ENCODE data around the gene NCKAP5. TPM values are rescaled to one million over a fixed set of nuclear protein-coding genes. Genes with fewer than 3 reads are reported as not detected.

The NCKAP5 gene
- total and polyA plus RNA-seq, 2 of the 13 experiments (the other 11 are each of a cell fraction or from before 2014, with no cell fraction given) = 0.01 TPM; not detected in 1

GRCh38 chr2:133513893-133514292 lies 54.4 kb downstream of the NCKAP5 start (continued):
- TF ChIP-seq MTF1 (CRISPR knock-in tag; IDR thresholded peaks at IDR 0.05) (no peak), ZC3H4 (CRISPR knock-in tag; IDR thresholded peaks at IDR 0.05; ENCODE audit: borderline replicate concordance) (no peak), ZBTB40 (IDR thresholded peaks at IDR 0.05) (no peak), ZBTB40 (CRISPR knock-in tag; IDR thresholded peaks at IDR 0.05) (no peak)

- intact Hi-C loops (cut with micrococcal nuclease; ENCODE audit: unreplicated experiment) = no loop called here
- Histone ChIP-seq H3K27ac (ENCODE audit: extremely low read length, insufficient read depth, low read length) (no peak overlapping the region), H3K27me3 (ENCODE audit: control insufficient read depth in 1 of 2, insufficient read depth in 2 of 2, low read length in 2 of 2) (no peaks in the 10 kb centered on the region), H3K4me1 (ENCODE audit: insufficient read depth, low read length) (no peaks in the 10 kb centered on the region), H2AFZ (ENCODE audit: low read length) (no peak overlapping the region), H4K20me1 (ENCODE audit: insufficient read depth, low read length) (no peaks in the 10 kb centered on the region), H3K79me2 (ENCODE audit: insufficient read depth, low read length) (no peaks in the 10 kb centered on the region), H3K4me3 (replicated peaks in 1 of 3; ENCODE audit: insufficient read depth in 1 of 3, low read depth in 2 of 3, low read length in 3 of 3) (no peak overlapping the region), H3K9me3 (ENCODE audit: low read length) (no peaks in the 10 kb centered on the region), H3K9ac (ENCODE audit: insufficient read depth, low read depth, low read length) (no peak overlapping the region), H3K36me3 (replicated peaks in 1 of 2; ENCODE audit: control insufficient read depth in 1 of 2, insufficient read depth in 2 of 2, low read length in 2 of 2) (no peaks in the 10 kb centered on the region), H3K4me2 (ENCODE audit: low read depth, low read length) (no peak overlapping the region)
- no TSS peak for BruUV-seq (replicated peaks)
- WGBS (ENCODE audit: low lambda C conversion rate) = 65% methylated on average over 4 of the region's 4 CpGs
- DNase-seq (ENCODE audit: low spot score) = no peak
- ChIA-PET POLR2A (no interaction called here), CTCF (ENCODE audit: low intra/inter-chr PET ratio, low total read pairs) (no interaction called here)
- FAIRE-seq = no peak
- no peak for ATAC-seq
- in situ Hi-C loops (cut with HindIII; ENCODE audit: extremely low pct_ligation_motif_present, low pct_unique_long_range_greater_than_20kb) = no loop called here
- no peak for TF ChIP-seq BCLAF1 (IDR thresholded peaks at IDR 0.05)
- TF ChIP-seq MYC (CRISPR knock-in tag; IDR thresholded peaks at IDR 0.05; ENCODE audit: borderline replicate concordance) = no peak
- no peak for TF ChIP-seq ZBTB1 (CRISPR knock-in tag; IDR thresholded peaks at IDR 0.05; ENCODE audit: borderline replicate concordance)
These were observed 56.1 kb downstream of the NCKAP5 start for GRCh38 chr2:133512121-133512520.

Measured in HepG2 (cell line).